Endometrial microvascular endothelial cells (primary cell): ENCODE results near the gene AGBL1. TPM values are rescaled to one million over a fixed set of nuclear protein-coding genes. Genes with fewer than 3 reads are reported as not detected.

Source experiments
- in situ Hi-C: cut with HindIII; loops from 2 replicates; pipeline ENCODE4 v1.10.0; 2017; ENCODE audit warnings: low sequenced_read_pairs, low pct_unique_long_range_greater_than_20kb; ENCODE audit errors: inconsistent ontology term
- total RNA-seq: library from RNA; depleted of rRNA; stranded (reverse); fragments of >200 nt; gene quantifications from one replicate; pipeline ENCODE4 v1.2.3, GENCODE V29; 2015; ENCODE audit errors: inconsistent ontology term

Gene AGBL1
- total RNA-seq, 1 donor from 2014 or later = not detected

DNA sequence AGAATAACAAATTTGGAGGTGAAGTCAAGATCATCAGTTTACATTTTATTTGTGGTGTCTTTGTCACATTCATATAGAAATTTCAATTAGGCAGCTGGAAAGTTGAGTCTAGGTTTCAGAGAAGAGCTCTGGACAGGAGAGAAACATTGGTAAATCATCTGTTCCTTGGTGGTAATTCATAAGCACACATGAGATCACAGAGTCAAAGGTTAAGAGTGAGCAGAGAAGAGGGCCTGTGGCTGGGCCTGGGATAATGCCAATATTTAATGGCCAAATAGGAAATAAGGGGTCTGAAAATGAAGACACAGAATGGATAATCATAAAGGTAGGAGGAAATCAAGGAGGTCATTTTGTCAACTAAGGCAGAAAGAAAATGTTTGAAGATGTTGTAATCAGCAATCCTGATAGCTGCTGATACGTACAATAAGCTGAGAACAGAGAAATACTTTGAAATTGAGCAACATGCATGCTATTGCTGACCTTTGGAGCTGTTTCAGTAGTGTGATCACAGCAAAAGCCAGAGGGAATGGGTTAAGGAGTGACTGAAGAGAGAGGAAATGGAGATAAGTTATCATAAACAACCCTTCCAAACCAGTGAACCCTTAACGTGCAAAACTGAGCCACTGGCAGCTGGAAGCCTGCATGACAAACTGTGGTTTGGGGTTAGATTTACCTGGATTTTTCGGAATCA, 692.8 kb downstream of the AGBL1 start:
- in situ Hi-C loops = no loop called here

DNA sequence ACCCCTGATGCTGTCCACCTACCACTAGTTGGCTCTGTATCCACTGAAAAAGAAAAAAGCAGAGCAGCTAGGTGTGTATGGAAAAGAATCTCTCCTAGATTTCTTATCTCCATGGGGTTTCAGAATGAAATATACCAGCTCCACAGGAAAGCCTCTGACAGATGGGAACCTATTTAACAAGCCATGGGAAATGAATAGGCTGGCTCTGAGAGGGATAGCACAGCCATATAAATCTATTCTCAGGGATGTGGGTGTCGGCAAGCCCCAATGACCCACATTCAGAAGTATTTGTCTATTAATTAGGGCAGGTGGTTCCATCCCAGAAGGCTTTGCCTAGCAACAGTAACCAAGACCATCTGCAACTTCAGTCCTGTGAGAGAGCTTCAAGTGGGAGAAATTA, 694.1 kb downstream of the AGBL1 start:
- in situ Hi-C loops = no loop called here

GRCh38 chr15:86776145-86776544, 696.5 kb downstream of the AGBL1 start:
- in situ Hi-C loops = no loop called here

DNA sequence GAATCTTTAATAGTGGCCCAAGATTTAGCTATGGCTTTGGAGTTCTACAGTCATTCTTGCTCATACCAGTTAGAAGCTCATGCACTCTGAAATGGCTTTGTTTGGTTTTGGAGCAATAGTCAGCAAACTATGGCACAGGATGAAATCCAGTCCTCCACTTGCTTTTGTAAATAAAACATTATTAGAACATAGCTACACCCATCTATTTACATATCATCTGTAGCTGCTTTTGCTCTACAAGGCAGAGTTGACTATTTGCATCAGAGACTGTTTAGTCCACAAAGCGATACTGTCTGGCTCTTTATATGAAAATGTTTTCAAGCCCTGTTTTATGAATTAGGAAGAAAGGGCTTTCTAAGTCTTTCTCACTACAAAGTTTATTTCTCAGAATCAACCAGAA, 716.9 kb downstream of the AGBL1 start:
- in situ Hi-C loops = no loop called here

GRCh38 chr15:86797135-86797534, 717.5 kb downstream of the AGBL1 start:
- in situ Hi-C loops = no loop called here

DNA sequence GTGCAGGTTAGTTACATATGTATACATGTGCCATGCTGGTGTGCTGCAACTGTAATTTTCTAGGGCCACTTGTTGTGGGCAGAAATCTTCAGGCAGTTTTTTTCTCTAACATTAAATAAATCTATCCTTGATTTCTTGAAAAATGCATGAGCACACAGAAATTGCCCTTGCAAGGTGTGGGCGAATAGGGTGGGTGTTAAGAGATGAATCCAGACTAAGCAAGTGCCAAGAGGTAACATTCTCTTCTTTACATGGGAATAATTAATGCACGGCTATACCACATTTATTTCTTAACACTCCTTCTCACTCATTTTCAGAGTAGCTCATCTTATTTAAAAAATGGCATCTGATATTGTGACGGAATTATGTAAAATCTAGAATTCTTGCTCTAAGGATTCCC, 719.6 kb downstream of the AGBL1 start:
- in situ Hi-C loops = no loop called here

- in situ Hi-C loops = no loop called here
These were observed 722.6 kb downstream of the AGBL1 start for GRCh38 chr15:86802244-86802643.

GRCh38 chr15:86804406-86804805, 724.7 kb downstream of the AGBL1 start:
- in situ Hi-C loops = no loop called here

- in situ Hi-C loops = no loop called here
These were observed 730.7 kb downstream of the AGBL1 start for GRCh38 chr15:86810329-86810728.

- in situ Hi-C loops = no loop called here
These were observed 734.2 kb downstream of the AGBL1 start for GRCh38 chr15:86813892-86814291.

GRCh38 chr15:86829245-86829644, 749.6 kb downstream of the AGBL1 start:
- in situ Hi-C loops = no loop called here

DNA sequence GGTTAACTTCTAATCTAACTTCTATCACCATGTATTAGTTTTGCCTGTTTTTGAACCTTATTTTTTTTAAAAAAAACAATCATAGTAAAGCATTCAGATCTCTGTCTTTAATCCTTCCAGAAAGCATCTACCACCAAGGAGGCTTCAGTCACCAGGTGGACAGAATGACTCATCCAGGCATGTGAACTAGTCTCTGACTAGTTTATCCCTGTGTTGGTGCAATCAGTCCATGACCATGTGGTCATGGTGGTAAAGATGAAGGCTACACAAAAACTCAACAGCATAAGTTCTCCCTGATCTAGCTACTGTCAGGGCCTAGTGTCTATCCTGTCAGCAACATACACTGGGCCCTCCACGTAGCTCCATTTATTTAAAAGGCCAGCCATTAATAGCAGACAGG, 750.6 kb downstream of the AGBL1 start:
- in situ Hi-C loops = no loop called here

DNA sequence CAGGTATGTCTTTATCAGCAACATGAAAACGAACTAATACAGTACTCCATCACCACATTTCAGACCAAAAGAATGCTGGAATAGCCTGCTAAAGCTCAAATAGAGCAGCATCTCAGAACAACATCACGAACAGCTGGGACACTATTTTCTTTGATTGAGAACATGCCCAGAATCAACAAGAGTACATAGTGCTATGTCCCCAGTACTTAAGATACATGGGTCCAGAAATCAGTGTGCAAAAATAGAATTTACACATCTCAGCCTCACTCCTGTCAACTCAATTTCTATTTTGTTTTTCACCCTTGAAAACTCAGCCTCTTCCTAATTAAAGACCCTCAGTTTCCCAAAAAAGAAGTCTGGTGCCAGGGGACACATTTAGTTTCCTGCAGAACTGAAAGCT, 753.9 kb downstream of the AGBL1 start:
- in situ Hi-C loops = no loop called here

DNA sequence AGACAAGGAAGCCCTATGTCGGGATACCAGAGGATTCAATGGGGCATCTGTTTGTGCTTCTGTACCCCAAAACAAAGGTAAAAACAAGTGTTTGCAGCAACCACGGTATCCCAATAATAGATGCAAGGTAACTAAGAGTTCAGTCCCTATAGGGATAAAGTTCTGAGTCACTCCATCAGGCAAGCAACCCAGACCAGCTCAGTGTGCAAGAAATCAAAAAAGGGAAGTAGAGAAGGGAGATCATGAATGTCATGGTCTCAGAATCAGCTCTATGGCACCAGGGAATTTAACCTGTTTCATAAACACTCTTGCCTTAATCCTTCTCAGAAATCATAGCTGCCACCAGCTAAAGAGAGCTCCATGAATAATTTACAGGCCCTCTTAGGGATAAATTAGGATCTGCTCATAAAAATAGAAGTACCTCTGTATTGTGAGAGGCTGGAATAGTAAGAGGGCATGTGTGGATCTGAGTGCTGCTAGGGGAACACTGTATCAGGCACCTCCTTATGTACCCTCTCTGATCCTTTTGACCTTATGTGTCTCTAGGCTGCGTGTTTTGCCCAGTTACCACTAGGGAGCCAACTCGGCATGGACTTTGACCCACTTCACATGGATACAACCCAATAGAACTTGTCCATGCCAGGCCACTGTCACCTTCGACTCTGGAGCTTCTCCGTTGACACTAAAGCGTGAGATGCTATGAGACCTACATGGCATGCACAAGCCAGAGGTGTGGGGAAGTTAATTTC, 754.6 kb downstream of the AGBL1 start:
- in situ Hi-C loops = no loop called here

- in situ Hi-C loops = no loop called here
These were observed 757.8 kb downstream of the AGBL1 start for GRCh38 chr15:86837294-86838061.

GRCh38 chr15:86839502-86839901, 759.8 kb downstream of the AGBL1 start:
- in situ Hi-C loops = no loop called here

DNA sequence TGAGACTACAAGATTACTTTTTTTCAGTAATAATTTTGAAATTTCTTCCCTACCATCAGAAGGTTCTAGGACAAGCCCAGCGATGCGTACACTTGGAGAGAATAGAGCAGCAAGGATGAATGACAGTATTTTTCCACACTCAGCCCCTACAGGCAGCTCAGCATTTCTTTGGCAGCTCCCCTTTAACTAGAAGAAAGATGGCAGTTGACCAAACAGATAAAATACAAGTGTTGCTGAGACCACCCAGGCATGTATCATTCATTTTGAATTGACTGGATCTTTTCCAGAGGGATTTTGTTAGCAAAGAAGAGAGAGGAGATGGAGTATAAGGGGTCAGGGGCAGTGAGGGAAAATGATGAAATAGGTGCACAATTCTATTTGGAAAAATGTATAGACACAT, 761.3 kb downstream of the AGBL1 start:
- in situ Hi-C loops = no loop called here

- in situ Hi-C loops = no loop called here
These were observed 762.5 kb downstream of the AGBL1 start for GRCh38 chr15:86842199-86842598.

DNA sequence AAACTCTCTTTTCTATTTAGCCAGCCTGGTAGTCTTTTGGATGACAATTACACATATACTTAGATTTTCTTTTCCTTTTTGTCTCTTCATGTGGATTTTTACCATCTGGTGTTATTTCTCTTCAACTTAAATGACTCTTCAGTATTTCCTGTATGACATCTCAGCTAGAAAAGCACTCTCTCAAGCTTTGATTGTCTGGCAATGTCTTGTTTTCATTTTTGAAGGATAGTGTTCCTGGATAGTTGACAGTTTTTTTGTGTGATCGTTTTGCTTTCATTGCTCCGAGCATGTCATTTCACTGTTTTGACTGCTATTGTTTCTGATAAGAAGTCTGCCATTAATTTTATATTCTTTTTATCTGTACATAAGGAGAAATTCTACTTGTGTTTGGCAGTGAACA, 766.4 kb downstream of the AGBL1 start:
- in situ Hi-C loops = no loop called here

DNA sequence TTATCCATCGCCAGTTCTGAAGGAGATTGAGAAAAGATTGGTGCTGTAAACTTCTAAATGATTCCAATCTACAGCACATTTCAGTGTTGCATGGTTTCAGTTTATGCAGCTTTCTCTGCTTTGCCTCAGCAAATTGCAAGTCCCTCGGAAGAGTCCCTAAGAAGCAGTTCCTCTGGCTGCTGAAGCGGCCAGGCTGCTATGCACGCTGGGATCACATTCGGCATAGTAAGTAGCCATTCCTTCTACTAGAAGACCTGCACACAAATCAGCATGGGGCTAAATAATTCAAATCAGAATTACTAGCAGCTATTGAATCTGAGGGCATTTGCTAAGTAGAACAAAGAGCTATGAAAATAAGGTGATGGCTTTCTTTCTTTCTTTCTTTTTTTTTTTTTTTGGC, 769.5 kb downstream of the AGBL1 start:
- in situ Hi-C loops = no loop called here
